Kidney (tissue), 14 donors: ENCODE measurements around the gene ATXN7L1. TPM values are rescaled to one million over a fixed set of nuclear protein-coding genes. Genes with fewer than 3 reads are reported as not detected.
A peak's percentile ranks its signal among the peaks of the same experiment; 100 is the strongest.

Source experiments
- DNase-seq, 5 donors: peaks; one replicate each; pipeline ENCODE4 v3.0.0-alpha.2; 2013 to 2020
- FAIRE-seq: peaks from 2 replicates; lab custom pipeline; 2012; peaks lifted over from hg19 to GRCh38; lab: Jason Lieb, UNC
- H3K27ac ChIP-seq, 2 donors: one replicate each; pipeline ENCODE4 v1.7.0; 2013; ENCODE audit warnings: low read depth in 2 of 2, low read length in 2 of 2, inconsistent platforms in 1 of 2
- H3K27me3 ChIP-seq: one replicate; pipeline ENCODE4 v1.7.1; 2013; ENCODE audit warnings: low read length, inconsistent platforms; ENCODE audit not compliant: control insufficient read depth, insufficient read depth
- H3K36me3 ChIP-seq, 3 donors: one replicate each; pipeline versions ENCODE4 v1.7.0 to v1.7.1; 2013; ENCODE audit warnings: low read length in 3 of 3, control low read depth in 1 of 3, inconsistent platforms in 1 of 3; ENCODE audit not compliant: insufficient read depth in 3 of 3, control insufficient read depth in 2 of 3
- H3K4me1 ChIP-seq, 3 donors: one replicate each; pipeline versions ENCODE4 v1.7.0 to v1.7.1; 2013; ENCODE audit warnings: low read length in 3 of 3, inconsistent platforms in 1 of 3, low read depth in 1 of 3; ENCODE audit not compliant: control insufficient read depth in 2 of 3, insufficient read depth in 2 of 3
- H3K4me3 ChIP-seq, 3 donors: one replicate each; pipeline versions ENCODE4 v1.7.0 to v1.8.1; 2013; ENCODE audit warnings: low read length in 3 of 3, control low read depth in 1 of 3, inconsistent platforms in 1 of 3
- H3K9ac ChIP-seq, 3 donors: one replicate each; pipeline versions ENCODE4 v1.7.0 to v1.7.1; 2013; ENCODE audit warnings: low read length in 3 of 3, control low read depth in 1 of 3, inconsistent platforms in 1 of 3
- H3K9me3 ChIP-seq, 3 donors: one replicate each; pipeline versions ENCODE4 v1.7.0 to v1.7.1; 2013; ENCODE audit warnings: low read length in 3 of 3, control low read depth in 1 of 3, inconsistent platforms in 1 of 3; ENCODE audit not compliant: control insufficient read depth in 2 of 3, insufficient read depth in 1 of 3
- CTCF ChIP-seq: IDR thresholded peaks from 3 replicates; pipeline ENCODE4 v1.5.1; 2012; ENCODE audit warnings: mild to moderate bottlenecking, moderate library complexity, borderline replicate concordance; ENCODE audit not compliant: insufficient read depth; ENCODE audit errors: extremely low read depth
- intact Hi-C: fragments of 100-400 bp; cut with DNase I; formaldehyde crosslinking; loops from one replicate; pipeline ENCODE4 v1.11.1; 2022
- polyA plus RNA-seq: library from polyadenylated mRNA; stranded (reverse); fragments of 350-450 nt; fragmentation: Illumina TruSeq; extraction: RNeasy Lipid Tissue Mini Kit (QIAGEN cat#74804); gene quantifications from one replicate; pipeline ENCODE4 v1.2.3, GENCODE V29; 2014; ENCODE audit warnings: low read depth, low replicate concordance; ENCODE audit not compliant: insufficient read depth
- total RNA-seq: library from RNA; stranded (reverse); fragmentation: NEBNext Ultra II Directional; extraction: Animal tissue kit (Norgen Biotek cat#: 25700); gene quantifications from one replicate; pipeline ENCODE4 v1.2.1, GENCODE V29; 2021
- donor health status: control.
- donor health status: control.
- donor health status: control.
- donor health status: control.
- donor health status: control.
- donor health status: DM: yes; HTN: yes; CAD: no.
- donor health status: Normal renal cell carcinoma (clear cell type).

Gene ATXN7L1
- total and polyA plus RNA-seq, 2 donors from 2014 or later = 12.5 to 18.5 TPM

GRCh38 chr7:105653441-105654005, 222.9 kb downstream of the ATXN7L1 start:
- H3K9me3 ChIP-seq = no peaks in the 10 kb centered on the region
- H3K4me1 ChIP-seq = peaks cover 0 to 13% (median 10%) of the 10 kb centered on the region in 3 donors
- intact Hi-C loops = no loop called here
- no peak overlapping the region for H3K9ac ChIP-seq
- no peak overlapping the region for H3K4me3 ChIP-seq
- H3K36me3 ChIP-seq = peaks cover 0 to 16% (median 5%) of the 10 kb centered on the region in 3 donors
- FAIRE-seq = no peak
- H3K27ac ChIP-seq = no peak overlapping the region
- H3K27me3 ChIP-seq = no peaks in the 10 kb centered on the region
- no peak for DNase-seq
- no peak for TF ChIP-seq CTCF

GRCh38 chr7:105652359-105652993, 223.9 kb downstream of the ATXN7L1 start:
- no peak overlapping the region for H3K4me3 ChIP-seq
- DNase-seq = peak; percentile 74 to 90 (median 81)

DNA sequence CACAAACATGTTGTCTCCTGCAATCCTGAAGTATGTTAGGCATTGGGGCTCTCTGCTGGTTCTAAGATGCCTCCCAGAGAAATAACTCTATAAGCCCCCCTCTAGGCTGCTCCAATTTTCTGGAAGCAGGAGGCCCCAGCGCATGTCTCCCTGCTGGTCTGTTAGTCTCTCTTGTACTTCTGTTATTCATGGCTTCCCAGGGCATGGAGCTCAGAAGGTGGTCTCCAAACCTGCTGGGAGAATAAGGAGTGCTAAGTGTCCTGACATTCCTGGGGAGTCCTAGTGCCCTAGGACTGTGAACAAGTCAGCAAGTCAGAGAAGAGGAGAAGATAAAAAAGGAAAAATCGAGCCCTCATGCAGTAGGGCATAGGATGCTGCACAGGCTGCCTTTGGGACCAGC, 224.6 kb downstream of the ATXN7L1 start:
- DNase-seq (no peak), FAIRE-seq (no peak)
- intact Hi-C loops = no loop called here
- Histone ChIP-seq H3K27ac (no peak overlapping the region), H3K9me3 (no peaks in the 10 kb centered on the region), H3K27me3 (no peaks in the 10 kb centered on the region), H3K9ac (no peak overlapping the region), H3K36me3 (peaks cover 0 to 16% (median 5%) of the 10 kb centered on the region in 3 donors), H3K4me1 (peaks cover 0 to 13% (median 10%) of the 10 kb centered on the region in 3 donors), H3K4me3 (no peak overlapping the region)
- no peak for TF ChIP-seq CTCF

More at GRCh38 chr7:105652359-105652993, 223.9 kb downstream of the ATXN7L1 start:
- TF ChIP-seq CTCF = peak; percentile 82
- Histone ChIP-seq H3K27me3 (no peaks in the 10 kb centered on the region), H3K4me1 (peaks cover 0 to 13% (median 10%) of the 10 kb centered on the region in 3 donors), H3K27ac (no peak overlapping the region), H3K36me3 (peaks cover 0 to 16% (median 5%) of the 10 kb centered on the region in 3 donors), H3K9me3 (no peaks in the 10 kb centered on the region), H3K9ac (no peak overlapping the region)
- intact Hi-C loops = no loop called here
- no peak for FAIRE-seq
